GM11168 (cell line): ENCODE results near the gene CCDC9.
"Not testable (repeated sequence)": the region's sequence is repeated elsewhere in the genome, so short reads cannot be mapped to it uniquely, and the experiment has no call there.

Experiments used
- in situ Hi-C: fragments of 300-500 bp; cut with MboI; formaldehyde crosslinking; loops from one replicate; pipeline ENCODE4 v1.12.0; 2022; ENCODE audit warnings: low sequenced_read_pairs; ENCODE audit not compliant: unreplicated experiment

Gene CCDC9

GRCh38 chr19:47231215-47232054 is 24.9 kb upstream of the CCDC9 start:
- in situ Hi-C loops: no loop called here

DNA sequence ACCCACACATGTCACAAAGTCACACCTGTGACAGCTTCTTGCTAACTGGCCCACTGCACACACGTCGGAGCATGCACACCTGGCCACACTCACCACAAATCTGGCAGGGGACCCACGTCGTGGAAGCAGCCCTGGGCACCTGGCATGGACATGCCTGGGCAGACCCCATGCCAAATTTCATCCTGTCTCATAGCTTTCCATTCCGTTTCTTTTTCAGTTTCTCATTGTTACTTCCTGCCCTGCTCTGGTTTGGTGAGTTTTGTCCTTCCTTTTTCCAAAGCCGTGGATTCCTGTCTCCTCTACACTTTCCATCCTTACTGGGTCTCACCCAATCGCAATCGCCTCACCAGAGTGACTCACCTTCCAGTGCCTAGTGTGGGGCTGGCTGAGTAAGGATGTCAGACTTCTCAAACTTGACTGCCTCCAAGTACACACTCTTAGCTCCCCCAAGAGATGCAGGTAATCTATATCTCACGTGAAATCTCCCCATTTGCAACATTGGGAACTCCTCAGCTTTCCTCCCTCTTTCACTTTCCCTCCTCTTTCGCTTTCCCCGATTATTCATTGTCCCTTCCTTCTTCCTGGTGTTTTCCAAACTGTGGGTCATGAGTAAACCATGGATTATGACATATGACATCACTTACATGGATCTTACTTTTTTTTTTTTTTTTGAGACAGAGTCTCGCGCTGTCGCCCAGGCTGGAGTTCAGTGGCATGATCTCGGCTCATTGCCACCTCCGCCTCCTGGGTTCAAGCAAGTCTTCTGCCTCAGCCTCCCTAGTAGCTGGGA is 23.7 kb upstream of the CCDC9 start:
- in situ Hi-C loops: no loop called here

DNA sequence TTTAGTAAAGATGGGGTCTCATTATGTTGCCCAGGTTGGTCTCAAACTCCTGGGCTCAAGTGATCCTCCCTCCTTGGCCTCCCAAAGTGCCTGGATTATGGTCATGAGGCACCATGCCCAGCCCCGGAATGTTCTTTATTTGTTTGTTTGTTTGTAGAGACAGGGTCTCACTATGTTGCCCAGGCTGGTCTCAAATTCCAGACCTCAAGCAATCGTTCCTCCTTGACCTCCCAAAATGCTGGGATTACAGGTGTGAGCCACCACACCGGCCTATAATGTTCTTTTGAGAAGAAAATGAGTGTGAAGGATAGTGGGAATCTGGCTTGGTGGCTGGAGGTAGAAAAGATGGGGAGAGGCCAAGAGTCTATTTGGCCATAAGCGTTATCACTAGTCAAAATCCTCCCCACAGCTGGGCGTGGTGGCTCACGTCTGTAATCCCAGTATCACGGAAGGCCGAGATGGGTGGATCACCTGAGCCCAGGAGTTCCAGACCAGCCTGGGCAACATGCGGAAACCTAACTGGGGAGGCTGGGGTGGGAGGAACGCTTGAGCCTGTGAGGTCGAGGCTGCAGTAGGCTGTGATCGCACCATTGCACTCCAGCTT is 20.2 kb upstream of the CCDC9 start:
- in situ Hi-C loops: no loop called here

GRCh38 chr19:47239152-47239551 is 17.2 kb upstream of the CCDC9 start:
- in situ Hi-C loops: no loop called here

GRCh38 chr19:47239610-47240296 is 16.6 kb upstream of the CCDC9 start:
- in situ Hi-C loops: no loop called here

- in situ Hi-C loops: no loop called here
Measured at GRCh38 chr19:47240556-47240955, 15.8 kb upstream of the CCDC9 start.

DNA sequence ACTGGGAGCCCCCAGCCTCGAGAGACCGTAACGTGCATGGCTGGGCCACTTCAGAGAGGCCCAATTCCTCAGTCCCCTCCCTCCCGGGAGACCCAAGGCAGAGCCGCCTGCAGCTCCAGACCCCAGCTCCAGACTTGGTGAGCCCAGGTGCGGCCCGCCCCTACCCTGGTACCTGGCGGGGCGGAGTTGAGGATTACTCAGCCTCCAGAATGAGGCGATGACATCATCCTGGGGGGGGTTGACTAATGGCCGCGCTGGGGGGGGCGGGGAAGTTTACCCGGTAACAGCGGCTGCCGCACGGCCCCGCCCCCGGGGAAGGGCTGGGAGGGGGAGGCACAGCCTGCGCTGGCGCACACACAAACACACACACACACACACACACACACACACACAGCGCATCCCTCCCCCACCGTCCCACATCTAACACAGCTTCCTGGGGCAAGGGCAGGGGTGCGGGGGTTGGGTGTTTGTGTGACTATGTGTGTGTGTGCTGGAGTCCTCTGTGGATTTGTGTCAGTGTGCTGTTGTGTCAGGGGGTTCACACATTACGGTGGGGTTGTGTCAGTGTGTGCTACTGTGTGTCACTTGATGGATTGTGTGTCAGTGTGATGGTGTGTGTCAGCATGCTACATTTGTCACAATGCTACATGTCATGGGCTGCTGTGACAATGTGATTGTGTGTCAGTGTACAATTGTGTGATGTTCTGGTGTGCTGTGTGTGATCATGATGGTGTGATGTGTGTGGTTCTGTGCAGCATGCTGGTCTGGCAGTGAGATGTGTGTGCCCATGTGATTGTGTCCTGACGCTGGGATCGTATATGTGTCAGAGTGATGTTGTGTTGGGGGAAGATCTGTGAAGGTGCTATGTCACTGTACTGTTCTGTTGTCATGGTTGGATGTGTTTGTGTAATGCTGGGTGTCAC is 15.1 kb upstream of the CCDC9 start:
- in situ Hi-C loops: no loop called here

DNA sequence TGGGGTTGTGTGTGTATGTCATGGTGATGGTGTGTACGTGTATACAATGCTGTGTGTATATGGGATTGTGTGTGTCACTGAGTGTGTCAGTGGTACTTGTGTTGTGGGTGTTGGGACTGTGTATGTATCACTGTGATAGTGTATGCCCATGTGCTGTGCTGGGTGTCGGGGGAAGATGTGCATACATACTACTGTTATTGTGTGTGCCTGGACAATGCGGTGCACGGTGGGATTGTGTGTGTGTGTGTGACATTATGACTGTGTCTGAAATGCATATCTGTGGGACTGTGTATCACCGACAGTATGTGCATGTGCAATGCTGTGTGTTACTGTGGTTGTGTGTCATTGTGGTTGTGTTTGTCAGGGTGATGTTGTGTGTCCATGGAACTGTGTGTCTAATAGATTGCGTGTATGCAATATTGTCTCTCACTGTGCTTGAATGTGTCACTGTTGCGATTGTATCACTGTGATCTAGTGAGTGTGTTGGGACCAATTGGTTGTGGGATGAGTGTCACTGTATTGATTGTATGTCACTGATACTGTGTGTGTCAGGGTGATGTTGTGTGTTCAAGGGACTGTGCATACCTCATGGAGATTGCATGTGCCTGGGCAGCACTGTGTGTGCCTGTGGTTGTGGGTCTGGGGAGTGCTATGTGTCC is 14.3 kb upstream of the CCDC9 start:
- in situ Hi-C loops: no loop called here

GRCh38 chr19:47243364-47243775 is 13.0 kb upstream of the CCDC9 start:
- in situ Hi-C loops: no loop called here

GRCh38 chr19:47243776-47244547 is 12.4 kb upstream of the CCDC9 start:
- in situ Hi-C loops: no loop called here

DNA sequence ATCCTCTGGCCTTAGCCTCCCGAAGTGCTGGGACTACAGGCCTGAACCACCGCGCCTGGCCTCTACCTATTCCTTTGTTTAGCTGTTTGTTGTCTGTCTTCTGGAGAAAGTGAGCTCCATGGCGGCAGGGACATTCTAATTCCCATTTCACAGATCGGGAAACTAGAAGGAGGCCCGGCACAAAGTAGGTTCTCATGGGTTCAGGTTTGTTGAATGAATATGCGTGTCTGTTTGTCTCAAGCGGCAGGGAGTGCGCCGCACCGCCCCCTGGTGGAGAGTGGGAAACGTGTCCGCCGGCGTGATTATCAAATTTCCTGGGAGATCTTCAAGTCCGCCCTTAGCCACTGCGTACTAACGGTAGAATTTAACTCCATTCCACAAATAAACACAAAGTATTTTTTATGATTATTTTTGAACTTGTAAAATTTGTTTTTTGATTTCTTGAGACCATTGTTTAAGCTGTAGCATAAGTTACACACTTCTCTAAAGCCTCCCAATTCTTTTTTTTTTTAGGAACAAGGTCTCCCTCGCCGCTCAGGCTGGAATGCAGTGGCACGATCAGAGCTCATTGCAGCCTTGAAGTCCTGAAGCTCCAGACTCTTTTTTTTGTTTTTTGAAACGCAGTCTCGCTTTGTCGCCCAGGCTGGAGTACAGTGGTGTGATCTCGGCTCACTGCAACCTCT is 8.9 kb upstream of the CCDC9 start:
- in situ Hi-C loops: loop anchor here (5.0 kb wide), 1 partner anchor 95 kb away; no protein-coding TSS in a partner anchor

DNA sequence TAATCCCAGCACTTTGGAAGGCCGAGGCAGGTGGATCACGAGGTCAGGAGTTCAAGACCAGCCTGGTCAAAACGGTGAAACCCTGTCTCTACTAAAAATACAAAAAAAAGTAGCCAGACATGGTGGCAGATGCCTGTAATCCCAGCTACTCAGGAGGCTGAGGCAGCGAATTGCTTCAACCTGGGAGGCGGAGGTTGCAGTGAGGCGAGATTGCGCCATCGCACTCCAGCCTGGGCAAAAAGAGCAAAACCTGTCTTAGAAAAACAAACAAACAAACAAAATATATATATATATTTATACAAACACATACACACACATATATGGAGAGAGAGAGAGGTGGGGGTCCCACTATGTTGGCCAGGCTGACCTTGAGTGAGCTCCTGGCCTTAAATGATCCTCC is 3.3 kb upstream of the CCDC9 start:
- in situ Hi-C loops: not testable (repeated sequence)

- in situ Hi-C loops: no loop called here
Measured at GRCh38 chr19:47253467-47253881, 2.9 kb upstream of the CCDC9 start.

DNA sequence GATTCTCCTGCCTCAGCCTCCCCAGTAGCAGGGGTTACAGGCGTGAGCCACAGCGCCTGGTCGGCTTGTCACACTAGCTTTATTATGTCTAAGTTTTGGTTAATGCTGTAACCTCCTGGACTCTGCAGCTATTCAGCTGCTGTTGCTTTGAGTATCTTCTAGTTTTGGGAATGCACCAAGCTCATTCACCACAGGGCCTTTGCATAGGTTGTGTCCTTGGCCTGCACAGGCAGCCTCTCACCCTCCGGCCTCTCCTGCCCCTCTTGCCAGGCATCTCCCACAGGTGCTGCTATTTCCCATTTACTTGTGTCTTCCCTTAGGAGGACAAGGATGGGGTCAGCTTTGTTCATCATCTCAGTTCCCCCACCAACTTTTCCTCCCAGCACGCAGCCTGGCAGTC is 2.4 kb upstream of the CCDC9 start:
- in situ Hi-C loops: no loop called here

- in situ Hi-C loops: no loop called here
Measured at GRCh38 chr19:47256693-47257410, 527 bp downstream of the CCDC9 start.

GRCh38 chr19:47257411-47258169 is 1.3 kb downstream of the CCDC9 start:
- in situ Hi-C loops: no loop called here
